Sigmoid colon (tissue), 7 donors: Measurements from ENCODE around the gene FDX1. TPM values are rescaled to one million over a fixed set of nuclear protein-coding genes. Genes with fewer than 3 reads are reported as not detected.

Experiments used
- DNase-seq: peaks from one replicate; pipeline ENCODE4 v3.0.0-alpha.2; 2019
- H3K27ac ChIP-seq, 4 donors: fragments of 200-600 bp; sonication (generic); one replicate each; pipeline ENCODE4 v1.5.1; 2016 to 2019; ENCODE audit warnings: mild to moderate bottlenecking in 1 of 4
- H3K27me3 ChIP-seq, 3 donors: fragments of 200-600 bp; sonication (generic); one replicate each; pipeline ENCODE4 v1.5.1; 2019; ENCODE audit warnings: mild to moderate bottlenecking in 1 of 3
- H3K36me3 ChIP-seq, 4 donors: fragments of 200-600 bp; sonication (generic); one replicate each; pipeline ENCODE4 v1.5.1; 2016 to 2019
- H3K4me1 ChIP-seq, 4 donors: fragments of 200-600 bp; sonication (generic); one replicate each; pipeline ENCODE4 v1.5.1; 2017 to 2019
- H3K4me3 ChIP-seq, 4 donors: fragments of 200-600 bp; sonication (generic); one replicate each; pipeline ENCODE4 v1.5.1; 2017 to 2019; ENCODE audit warnings: mild to moderate bottlenecking in 2 of 4, moderate library complexity in 1 of 4
- H3K9me3 ChIP-seq, 4 donors: fragments of 200-600 bp in 3 of 4; sonication (generic) in 3 of 4; one replicate each; pipeline versions ENCODE4 v1.5.1 to v1.6.1; 2013 to 2019
- EP300 ChIP-seq, 4 donors: sonication (generic); formaldehyde crosslinking; IDR thresholded peaks; one replicate each; pipeline ENCODE4 v1.6.1; 2017; ENCODE audit warnings: antibody characterized with exemption in 4 of 4
- POLR2A ChIP-seq, 2 donors: fragments of 450-650 bp; IDR thresholded peaks; one replicate each; pipeline ENCODE4 v1.6.1; 2016; ENCODE audit warnings: antibody characterized with exemption in 2 of 2, mild to moderate bottlenecking in 2 of 2, moderate library complexity in 2 of 2
- POLR2AphosphoS5 ChIP-seq, 4 donors: sonication (generic); formaldehyde crosslinking; IDR thresholded peaks; one replicate each; pipeline ENCODE4 v1.6.1; 2017; ENCODE audit warnings: antibody characterized with exemption in 4 of 4
- WGBS, 2 donors: extraction: QIAGEN DNeasy Blood & Tissue Kit; methylation state at CpG; one replicate each; pipeline ENCODE4 v1.1.7; 2013; 5-methylcytosine and 5-hydroxymethylcytosine counted together
- intact Hi-C: fragments of 100-400 bp; cut with DNase I; formaldehyde crosslinking; loops from one replicate; pipeline ENCODE4 v1.15.1; 2023
- polyA plus RNA-seq, 3 donors: library from polyadenylated mRNA; stranded (reverse); fragments of 200-250 nt; gene quantifications; one replicate each; pipeline ENCODE4 v1.2.3, GENCODE V29; 2013
- total RNA-seq, 4 donors: library from RNA; depleted of rRNA; stranded (reverse); fragments of >200 nt; gene quantifications; one replicate each; pipeline ENCODE4 v1.1.0, GENCODE V29; 2016
- TF ChIP-seq, protein P1 (sequence below), 4 experiments: fragments of 450-650 bp in 3 of 4; fragments of 200-600 bp in 1 of 4; IDR thresholded peaks; one replicate each; pipeline ENCODE4 v1.5.1; 2016 to 2019; ENCODE audit warnings: antibody characterized with exemption in 4 of 4, mild to moderate bottlenecking in 3 of 4, moderate library complexity in 2 of 4
- donor health status: healthy with polysubstance abuse.
- donor health status: Bipolar disorder and iron deficiency.
- donor health status: healthy.

The FDX1 gene
- total and polyA plus RNA-seq, 7 donors: 10.5 to 33.1 (median 13.8) TPM

DNA sequence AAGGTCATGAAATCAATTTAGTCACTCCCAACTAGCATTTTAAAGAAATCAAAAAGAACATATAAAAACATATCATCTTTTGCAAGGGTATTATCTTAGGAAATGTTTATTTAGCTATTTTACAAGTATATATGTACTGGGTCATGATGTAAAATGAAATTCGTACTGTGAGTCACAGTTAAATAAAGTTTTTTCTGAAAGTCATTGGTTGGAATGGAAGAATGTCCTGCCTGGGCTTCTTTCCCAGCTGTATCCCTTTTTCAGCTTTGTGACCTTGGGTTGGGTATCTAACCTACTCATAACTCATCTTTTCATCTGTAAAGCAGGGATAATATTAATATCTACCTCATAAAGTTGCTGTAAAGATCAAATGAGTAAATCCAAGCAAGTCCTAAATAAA, 15.7 kb downstream of the FDX1 start:
- peaks cover 0 to 11% (median 3%) of the 10 kb centered on the region in 4 donors for H3K36me3 ChIP-seq
- H3K4me1 ChIP-seq: peaks cover 0 to 34% (median 15%) of the 10 kb centered on the region in 4 donors
- H3K27me3 ChIP-seq: no peaks in the 10 kb centered on the region
- no peak for DNase-seq
- H3K9me3 ChIP-seq: no peaks in the 10 kb centered on the region
- no peak for TF ChIP-seq POLR2A (IDR thresholded peaks at IDR 0.05)
- no peak for TF ChIP-seq EP300 (IDR thresholded peaks at IDR 0.05)
- TF ChIP-seq, protein P1, sequence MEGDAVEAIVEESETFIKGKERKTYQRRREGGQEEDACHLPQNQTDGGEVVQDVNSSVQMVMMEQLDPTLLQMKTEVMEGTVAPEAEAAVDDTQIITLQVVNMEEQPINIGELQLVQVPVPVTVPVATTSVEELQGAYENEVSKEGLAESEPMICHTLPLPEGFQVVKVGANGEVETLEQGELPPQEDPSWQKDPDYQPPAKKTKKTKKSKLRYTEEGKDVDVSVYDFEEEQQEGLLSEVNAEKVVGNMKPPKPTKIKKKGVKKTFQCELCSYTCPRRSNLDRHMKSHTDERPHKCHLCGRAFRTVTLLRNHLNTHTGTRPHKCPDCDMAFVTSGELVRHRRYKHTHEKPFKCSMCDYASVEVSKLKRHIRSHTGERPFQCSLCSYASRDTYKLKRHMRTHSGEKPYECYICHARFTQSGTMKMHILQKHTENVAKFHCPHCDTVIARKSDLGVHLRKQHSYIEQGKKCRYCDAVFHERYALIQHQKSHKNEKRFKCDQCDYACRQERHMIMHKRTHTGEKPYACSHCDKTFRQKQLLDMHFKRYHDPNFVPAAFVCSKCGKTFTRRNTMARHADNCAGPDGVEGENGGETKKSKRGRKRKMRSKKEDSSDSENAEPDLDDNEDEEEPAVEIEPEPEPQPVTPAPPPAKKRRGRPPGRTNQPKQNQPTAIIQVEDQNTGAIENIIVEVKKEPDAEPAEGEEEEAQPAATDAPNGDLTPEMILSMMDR (IDR thresholded peaks at IDR 0.05): no peak
- TF ChIP-seq POLR2AphosphoS5 (IDR thresholded peaks at IDR 0.05): no peak
- H3K27ac ChIP-seq: no peak overlapping the region
- 12 to 58% methylated on average over 1 of the region's 1 CpG for WGBS, 2 donors
- no peak overlapping the region for H3K4me3 ChIP-seq
- intact Hi-C loops: loop anchor here (5.0 kb wide), 1 partner anchor 787 kb away; no protein-coding TSS in a partner anchor

DNA sequence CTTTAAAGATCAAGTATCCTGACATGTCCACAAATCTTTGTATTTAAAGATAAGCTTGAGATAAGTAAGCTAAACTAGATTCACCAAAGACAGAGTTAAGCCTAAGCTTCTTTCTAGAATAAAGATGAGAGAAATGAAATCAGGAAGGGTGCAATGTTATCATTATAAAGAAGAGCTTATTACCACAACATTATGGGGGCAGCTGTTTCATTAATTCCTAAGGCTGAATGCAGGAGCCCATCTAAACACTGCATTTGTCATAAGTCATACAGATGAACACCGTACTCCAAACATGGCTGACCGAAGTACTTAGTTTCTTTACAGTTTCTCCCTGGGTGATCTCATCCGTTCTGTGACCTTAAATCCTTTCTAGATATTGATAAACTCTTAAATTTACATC, 16.3 kb downstream of the FDX1 start:
- intact Hi-C loops: loop anchor here (5.0 kb wide), 1 partner anchor 786 kb away; no protein-coding TSS in a partner anchor
- H3K27me3 ChIP-seq: no peaks in the 10 kb centered on the region
- no peaks in the 10 kb centered on the region for H3K9me3 ChIP-seq
- H3K36me3 ChIP-seq: peaks cover 0 to 11% (median 3%) of the 10 kb centered on the region in 4 donors
- DNase-seq: no peak
- H3K4me3 ChIP-seq: no peak overlapping the region
- H3K4me1 ChIP-seq: peaks cover 0 to 34% (median 15%) of the 10 kb centered on the region in 4 donors
- H3K27ac ChIP-seq: no peak overlapping the region
- 93% methylated on average over 3 of the region's 3 CpGs for WGBS, 2 donors
- no peak for TF ChIP-seq POLR2A (IDR thresholded peaks at IDR 0.05)
- TF ChIP-seq EP300 (IDR thresholded peaks at IDR 0.05): no peak
- TF ChIP-seq, protein P1 (IDR thresholded peaks at IDR 0.05): no peak
- no peak for TF ChIP-seq POLR2AphosphoS5 (IDR thresholded peaks at IDR 0.05)

DNA sequence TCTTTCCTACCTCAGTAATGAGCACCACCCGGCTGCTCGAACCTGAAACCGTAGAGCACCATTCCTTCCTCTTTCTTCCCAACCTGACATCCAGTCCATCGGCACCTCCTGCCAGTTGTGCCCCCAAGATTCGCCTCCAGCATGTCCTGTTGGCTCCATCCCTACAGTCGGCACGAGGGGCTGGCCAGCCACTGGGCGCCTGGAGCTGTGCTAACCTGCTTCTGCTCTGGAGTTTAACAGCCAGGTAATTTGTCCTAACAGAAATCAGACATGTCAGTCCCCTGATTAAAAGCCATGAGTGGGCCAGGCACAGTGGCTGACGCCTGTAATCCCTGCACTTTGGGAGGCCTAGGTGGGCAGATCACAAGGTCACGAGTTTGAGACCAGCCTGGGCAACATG, 16.8 kb downstream of the FDX1 start:
- H3K27ac ChIP-seq: no peak overlapping the region
- TF ChIP-seq, protein P1 (IDR thresholded peaks at IDR 0.05): no peak
- TF ChIP-seq POLR2A (IDR thresholded peaks at IDR 0.05) (no peak), POLR2AphosphoS5 (IDR thresholded peaks at IDR 0.05) (no peak), EP300 (IDR thresholded peaks at IDR 0.05) (no peak)
- H3K4me1 ChIP-seq: peaks cover 0 to 34% (median 15%) of the 10 kb centered on the region in 4 donors
- 96% methylated on average over 10 of the region's 10 CpGs for WGBS, 2 donors
- peaks cover 0 to 11% (median 2%) of the 10 kb centered on the region in 4 donors for H3K36me3 ChIP-seq
- H3K27me3 ChIP-seq: no peaks in the 10 kb centered on the region
- no peak overlapping the region for H3K4me3 ChIP-seq
- intact Hi-C loops: loop anchor here (5.0 kb wide), 1 partner anchor 786 kb away; no protein-coding TSS in a partner anchor
- no peaks in the 10 kb centered on the region for H3K9me3 ChIP-seq
- DNase-seq: no peak

DNA sequence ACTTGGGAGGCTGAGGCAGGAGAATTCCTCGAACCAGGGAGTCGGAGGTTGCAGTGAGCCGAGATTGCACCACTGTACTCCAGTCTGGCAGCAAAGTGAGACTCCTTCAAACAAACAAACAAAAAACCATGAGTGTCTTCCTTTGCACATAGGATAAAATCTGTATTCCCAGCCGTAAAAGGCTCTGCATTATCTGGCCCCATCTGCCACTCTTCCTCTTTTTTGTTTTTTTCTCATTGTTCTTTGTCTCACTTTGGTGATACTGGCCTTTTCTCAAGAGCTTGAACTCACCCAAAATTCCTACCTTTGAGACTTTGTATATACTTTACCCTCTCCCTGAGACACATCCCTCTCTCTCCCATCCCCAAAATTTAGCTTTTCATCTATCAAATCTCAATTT, 17.6 kb downstream of the FDX1 start:
- intact Hi-C loops: loop anchor here (5.0 kb wide), 1 partner anchor 785 kb away; no protein-coding TSS in a partner anchor
- Histone ChIP-seq H3K27me3 (no peaks in the 10 kb centered on the region), H3K9me3 (no peaks in the 10 kb centered on the region), H3K36me3 (peaks cover 0 to 11% (median 0%) of the 10 kb centered on the region in 4 donors), H3K4me1 (peaks cover 0 to 34% (median 15%) of the 10 kb centered on the region in 4 donors), H3K27ac (no peak overlapping the region), H3K4me3 (no peak overlapping the region)
- 92 to 95% methylated on average over 4 of the region's 4 CpGs for WGBS, 2 donors
- TF ChIP-seq, protein P1 (IDR thresholded peaks at IDR 0.05): no peak
- TF ChIP-seq POLR2A (IDR thresholded peaks at IDR 0.05) (no peak), EP300 (IDR thresholded peaks at IDR 0.05) (no peak), POLR2AphosphoS5 (IDR thresholded peaks at IDR 0.05) (no peak)
- DNase-seq: no peak
